Mucosa of descending colon (tissue), 3 donors: ENCODE results near the gene SLC25A22. TPM values are rescaled to one million over a fixed set of nuclear protein-coding genes. Genes with fewer than 3 reads are reported as not detected.
A peak's percentile ranks its signal among the peaks of the same experiment; 100 is the strongest.

Experiments
- ATAC-seq: fragments of 200-7000 bp; cut with Tn5 transposase; one replicate; pipeline ENCODE4 v1.9.1; 2020; ENCODE audit warnings: mild to moderate bottlenecking, moderate library complexity
- DNase-seq, 3 donors: peaks; one replicate each; pipeline ENCODE4 v3.0.0-alpha.2; 2020
- H3K36me3 ChIP-seq: fragments of 200-600 bp; one replicate; pipeline ENCODE4 v1.8.0; 2021; ENCODE audit warnings: low read depth, mild to moderate bottlenecking
- H3K4me1 ChIP-seq: fragments of 200-600 bp; one replicate; pipeline ENCODE4 v1.8.0; 2021; ENCODE audit warnings: low read depth, mild to moderate bottlenecking
- H3K4me3 ChIP-seq: fragments of 200-600 bp; one replicate; pipeline ENCODE4 v1.8.0; 2021; ENCODE audit warnings: mild to moderate bottlenecking
- H3K9me3 ChIP-seq: fragments of 200-600 bp; one replicate; pipeline ENCODE4 v1.8.0; 2021; ENCODE audit warnings: mild to moderate bottlenecking
- CTCF ChIP-seq: fragments of 200-600 bp; IDR thresholded peaks from one replicate; pipeline ENCODE4 v1.8.0; 2022; ENCODE audit warnings: antibody characterized with exemption, mild to moderate bottlenecking
- intact Hi-C, 2 donors: fragments of 100-400 bp; cut with DNase I in 1 of 2; cut with micrococcal nuclease in 1 of 2; formaldehyde crosslinking; loops; one replicate each; pipeline versions ENCODE4 v1.11.0 to v1.11.1; 2022; cut with DNase I, micrococcal nuclease
- total RNA-seq, 3 donors: library from RNA; stranded (reverse); fragmentation: NEBNext Ultra II Directional in 2 of 3; extraction: Animal tissue kit (Norgen Biotek cat#: 25700) in 2 of 3; gene quantifications; one replicate each; pipeline versions ENCODE4 v1.2.1 to v1.2.4, GENCODE V29; 2021 to 2023
- donor health status: DM: no; HTN: no; CAD: no; lungs with moderate emphysema.
- donor health status: DM: no; HTN: no; CAD: no.
- donor health status: DM: no; HTN: yes; CAD: no.

Gene SLC25A22
- total RNA-seq, 3 donors from 2014 or later = 11.6 to 18.6 (median 14.4) TPM

GRCh38 chr11:789943-790342, 8.1 kb downstream of the SLC25A22 start, which contains the start of gene CEND1:
Gene CEND1, minus strand, starts transcription at chr11:790090. Its CDS starts 1,514 bp downstream, at chr11:788576.
- H3K36me3 ChIP-seq = no peaks in the 10 kb centered on the region
- H3K4me1 ChIP-seq = no peaks in the 10 kb centered on the region
- no peak within 1 kb of the TSS for H3K4me3 ChIP-seq
- ATAC-seq (peak; percentile 43), DNase-seq (peak in 2 of 3 donors; percentile 35 to 57)
- intact Hi-C loops = no loop called here
- TF ChIP-seq CTCF = no peak
- H3K9me3 ChIP-seq = no peaks in the 10 kb centered on the region

- ATAC-seq (no peak), DNase-seq (no peak)
- H3K4me3 ChIP-seq = no peak overlapping the region
- intact Hi-C loops = no loop called here
- no peaks in the 10 kb centered on the region for H3K9me3 ChIP-seq
- H3K4me1 ChIP-seq = no peaks in the 10 kb centered on the region
- TF ChIP-seq CTCF = no peak
- H3K36me3 ChIP-seq = no peaks in the 10 kb centered on the region
Observed at GRCh38 chr11:788953-789940, 8.8 kb downstream of the SLC25A22 start.

- peaks cover 6% of the 10 kb centered on the region for H3K4me1 ChIP-seq
- H3K9me3 ChIP-seq = no peaks in the 10 kb centered on the region
- H3K36me3 ChIP-seq = no peaks in the 10 kb centered on the region
- no peak for TF ChIP-seq CTCF
- intact Hi-C loops = no loop called here
- H3K4me3 ChIP-seq = no peak overlapping the region
- DNase-seq (no peak), ATAC-seq (no peak)
Observed at GRCh38 chr11:788009-788640, 10.0 kb downstream of the SLC25A22 start.

- H3K9me3 ChIP-seq = no peaks in the 10 kb centered on the region
- DNase-seq = no peak
- peaks cover 6% of the 10 kb centered on the region for H3K4me1 ChIP-seq
- ATAC-seq = no peak
- H3K36me3 ChIP-seq = no peaks in the 10 kb centered on the region
- no peak for TF ChIP-seq CTCF
- H3K4me3 ChIP-seq = no peak overlapping the region
- intact Hi-C loops = no loop called here
Observed at GRCh38 chr11:787084-787675, 10.9 kb downstream of the SLC25A22 start.

- Histone ChIP-seq H3K9me3 (no peaks in the 10 kb centered on the region), H3K4me1 (peaks cover 6% of the 10 kb centered on the region), H3K4me3 (no peak overlapping the region), H3K36me3 (no peaks in the 10 kb centered on the region)
- ATAC-seq (no peak), DNase-seq (no peak)
- intact Hi-C loops = no loop called here
- TF ChIP-seq CTCF = no peak
Observed at GRCh38 chr11:786235-787083, 11.6 kb downstream of the SLC25A22 start.
